COR-L47 (cell line): Measurements from ENCODE around the gene OR2D3.
"Not testable (repeated sequence)": the region's sequence is repeated elsewhere in the genome, so short reads cannot be mapped to it uniquely, and the experiment has no call there.

ENCODE experiments used
- DNase-seq: peaks from one replicate; lab custom pipeline; 2025; lab: John Stamatoyannopoulos, UW

Gene OR2D3

DNA sequence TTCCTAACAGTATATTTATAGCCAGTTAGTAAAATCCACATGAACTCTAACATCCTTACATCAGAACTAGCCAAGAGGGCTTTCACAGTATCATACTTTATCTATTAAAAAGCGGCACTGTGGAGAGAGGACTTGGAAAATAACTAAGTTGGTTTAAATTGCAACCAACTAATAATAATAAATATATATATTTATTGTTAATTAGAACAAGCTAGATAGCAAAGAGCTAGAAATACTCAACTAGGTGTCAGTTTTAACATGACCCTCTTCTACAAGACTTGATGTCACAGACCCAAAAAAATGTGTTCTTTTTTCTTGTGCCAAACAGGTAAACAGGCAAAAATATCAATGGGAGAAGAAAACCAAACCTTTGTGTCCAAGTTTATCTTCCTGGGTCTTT, at the start of gene OR2D3:
Gene OR2D3 (plus strand): TSS at position 301 of the 400 bp plus-strand sequence. CDS start 0 bp downstream, at position 301.
- DNase-seq: no peak

GRCh38 chr11:6871278-6871677, 49.5 kb upstream of the OR2D3 start:
- no peak for DNase-seq

DNA sequence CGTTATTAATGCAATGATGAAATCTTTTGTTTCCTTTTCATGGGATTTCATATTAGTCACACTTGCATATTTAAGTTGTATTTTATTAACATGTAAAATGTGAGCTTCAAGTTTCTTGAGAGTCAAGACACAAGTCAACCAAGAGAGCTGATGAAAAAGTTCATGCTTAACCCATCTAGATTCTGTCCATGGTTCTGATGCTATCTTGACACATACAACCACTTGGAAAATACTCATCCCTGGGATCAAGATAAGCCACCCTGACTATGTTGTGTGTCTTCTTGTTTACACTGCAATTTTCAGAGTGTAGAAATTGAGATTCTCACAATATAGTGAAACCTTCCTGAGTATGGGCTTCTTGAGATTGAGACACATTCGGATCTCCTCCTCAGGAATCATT, 45.0 kb upstream of the OR2D3 start:
- DNase-seq: no peak

DNA sequence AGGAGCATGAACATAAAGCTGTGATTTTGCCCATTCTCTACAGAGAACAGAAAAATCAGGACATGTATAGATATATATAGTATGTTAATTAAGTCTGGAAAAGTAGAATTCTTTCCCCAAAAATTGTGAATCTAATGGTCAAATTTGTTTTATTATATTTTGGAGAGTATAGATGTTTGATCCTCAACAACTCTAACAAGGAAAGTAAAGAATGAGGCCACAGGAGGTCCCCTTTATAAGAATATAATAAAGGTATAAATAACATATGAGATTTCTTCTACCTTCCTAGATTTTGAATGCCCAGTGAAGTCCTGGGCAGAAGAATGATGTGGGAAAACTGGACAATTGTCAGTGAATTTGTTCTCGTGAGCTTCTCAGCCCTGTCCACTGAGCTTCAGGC, 44.5 kb upstream of the OR2D3 start, which contains the start of gene OR10A4:
Gene OR10A4 (plus strand): TSS at position 301 of the 400 bp plus-strand sequence. CDS start 23 bp downstream, at position 324.
- no peak for DNase-seq

DNA sequence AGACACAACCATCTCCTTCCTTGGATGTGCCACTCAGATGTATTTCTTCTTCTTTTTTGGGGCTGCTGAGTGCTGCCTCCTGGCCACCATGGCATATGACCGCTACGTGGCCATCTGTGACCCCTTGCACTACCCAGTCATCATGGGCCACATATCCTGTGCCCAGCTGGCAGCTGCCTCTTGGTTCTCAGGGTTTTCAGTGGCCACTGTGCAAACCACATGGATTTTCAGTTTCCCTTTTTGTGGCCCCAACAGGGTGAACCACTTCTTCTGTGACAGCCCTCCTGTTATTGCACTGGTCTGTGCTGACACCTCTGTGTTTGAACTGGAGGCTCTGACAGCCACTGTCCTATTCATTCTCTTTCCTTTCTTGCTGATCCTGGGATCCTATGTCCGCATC, 43.9 kb upstream of the OR2D3 start:
- DNase-seq: no peak

GRCh38 chr11:6882751-6883150, 38.1 kb upstream of the OR2D3 start:
- DNase-seq: no peak

DNA sequence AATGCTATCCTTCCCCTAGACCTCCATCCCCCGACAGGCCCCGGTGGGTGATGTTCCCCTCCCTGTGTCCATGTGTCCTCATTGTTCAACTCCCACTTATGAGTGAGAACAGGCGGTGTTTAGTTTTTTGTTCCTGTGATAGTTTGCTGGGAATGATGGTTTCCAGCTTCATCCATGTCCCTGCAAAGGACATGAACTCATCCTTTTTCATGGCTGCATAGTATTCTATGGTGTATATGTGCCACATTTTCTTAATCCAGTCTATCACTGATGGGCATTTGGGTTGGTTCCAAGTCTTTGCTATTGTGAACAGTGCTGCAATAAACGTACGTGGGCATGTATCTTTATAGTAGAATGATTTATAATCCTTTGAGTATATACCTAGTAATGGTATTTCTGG, 33.1 kb upstream of the OR2D3 start:
- DNase-seq: not testable (repeated sequence)

- DNase-seq: no peak
Measured at GRCh38 chr11:6888830-6889229, 32.0 kb upstream of the OR2D3 start.

GRCh38 chr11:6889835-6890234, 31.0 kb upstream of the OR2D3 start:
- DNase-seq: no peak

DNA sequence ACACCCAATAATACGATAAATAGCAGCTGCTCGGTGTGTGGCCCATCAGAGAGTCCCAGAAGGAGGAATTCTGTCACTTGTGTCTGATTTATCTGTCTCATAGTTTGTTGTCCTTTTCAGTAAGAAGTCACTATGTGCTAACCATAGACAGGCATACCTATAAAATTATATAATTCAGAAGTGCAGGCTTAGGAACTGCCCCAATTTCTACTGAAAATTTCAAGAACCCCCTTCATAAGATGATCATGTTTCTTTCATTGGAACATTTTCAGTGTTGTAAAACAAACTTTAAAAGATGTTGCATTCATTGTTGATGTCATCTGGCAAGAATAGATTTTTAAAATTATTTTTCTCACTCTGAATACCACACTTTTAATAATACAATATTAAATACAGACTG, 28.4 kb upstream of the OR2D3 start, which contains the start of gene OR2D2:
Gene OR2D2 (minus strand): TSS at position 101 of the 400 bp plus-strand sequence. CDS start 0 bp downstream, at position 101.
- no peak for DNase-seq

- no peak for DNase-seq
Measured at GRCh38 chr11:6894097-6894496, 26.7 kb upstream of the OR2D3 start.

DNA sequence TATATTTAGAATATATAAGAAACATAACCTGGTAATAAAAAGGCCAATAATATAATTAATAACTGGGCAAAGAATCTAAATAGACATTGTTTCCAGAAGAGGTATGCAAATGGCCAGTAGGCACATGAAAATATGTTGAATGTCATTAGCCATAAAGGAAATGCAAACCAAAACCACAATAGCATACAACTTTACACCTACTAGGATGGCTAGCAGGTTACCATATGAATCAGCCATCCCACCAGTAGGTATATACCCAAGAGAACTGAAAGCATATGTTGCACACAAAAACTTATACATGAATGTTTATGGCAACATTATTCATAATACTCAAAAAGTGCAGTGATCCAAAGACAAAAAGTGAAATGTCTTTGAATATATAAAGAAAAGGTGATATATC, 25.8 kb upstream of the OR2D3 start:
- no peak for DNase-seq

DNA sequence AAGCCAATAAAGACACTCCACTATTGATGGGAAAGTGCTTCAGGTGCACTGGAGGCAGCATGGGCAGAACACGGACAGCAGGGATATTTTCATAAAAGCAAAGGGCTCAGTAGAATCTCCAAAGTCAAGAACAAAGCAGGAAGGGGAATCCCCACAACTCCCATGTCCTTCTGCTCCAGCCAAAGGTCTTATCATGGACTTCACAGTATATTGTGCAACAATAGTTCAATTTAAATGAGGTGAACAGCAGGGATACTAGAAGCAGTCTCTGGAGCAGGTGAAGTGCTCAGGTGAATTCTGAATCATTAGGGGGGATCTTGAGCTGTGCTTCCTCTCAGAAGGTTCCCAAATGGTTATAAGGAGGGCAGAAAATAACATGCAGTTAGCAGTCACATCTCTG, 21.9 kb upstream of the OR2D3 start:
- DNase-seq: no peak

- DNase-seq: no peak
Measured at GRCh38 chr11:6900327-6900999, 20.3 kb upstream of the OR2D3 start.

DNA sequence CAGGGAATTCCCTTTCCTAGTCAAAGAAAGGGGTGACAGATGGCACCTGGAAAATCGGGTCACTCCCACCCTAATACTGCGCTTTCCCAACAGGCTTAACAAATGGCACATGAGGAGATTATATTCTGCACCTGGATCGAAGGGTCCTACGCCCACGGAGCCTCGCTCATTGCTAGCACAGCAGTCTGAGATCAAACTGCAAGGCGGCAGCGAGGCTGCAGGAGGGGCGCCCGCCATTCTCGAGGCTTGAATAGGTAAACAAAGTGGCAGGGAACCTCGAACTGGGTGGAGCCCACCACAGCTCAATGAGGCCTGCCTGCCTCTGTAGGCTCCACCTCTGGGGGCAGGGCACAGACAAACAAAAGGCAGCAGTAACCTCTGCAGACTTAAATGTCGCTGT, 16.0 kb upstream of the OR2D3 start:
- not testable (repeated sequence) for DNase-seq

DNA sequence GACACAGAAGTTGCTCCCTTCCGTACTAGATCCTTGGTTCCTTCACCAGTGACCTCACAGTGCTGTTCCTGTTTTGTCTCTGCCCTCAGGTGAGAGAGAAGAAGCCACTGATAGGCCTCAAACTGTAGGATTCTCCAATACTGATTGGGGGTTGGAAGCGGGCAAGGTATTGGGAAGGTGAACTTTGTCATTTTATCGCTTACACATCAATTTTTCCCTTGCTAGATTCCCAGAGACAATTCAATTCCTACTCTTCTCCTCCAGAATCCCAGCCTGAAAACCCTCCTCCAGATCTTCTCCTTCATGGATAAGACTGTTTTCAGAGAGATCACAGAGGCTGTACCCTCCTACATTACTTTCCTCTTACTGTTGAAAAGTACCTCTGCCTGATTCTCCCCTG, 9.4 kb upstream of the OR2D3 start:
- DNase-seq: no peak

DNA sequence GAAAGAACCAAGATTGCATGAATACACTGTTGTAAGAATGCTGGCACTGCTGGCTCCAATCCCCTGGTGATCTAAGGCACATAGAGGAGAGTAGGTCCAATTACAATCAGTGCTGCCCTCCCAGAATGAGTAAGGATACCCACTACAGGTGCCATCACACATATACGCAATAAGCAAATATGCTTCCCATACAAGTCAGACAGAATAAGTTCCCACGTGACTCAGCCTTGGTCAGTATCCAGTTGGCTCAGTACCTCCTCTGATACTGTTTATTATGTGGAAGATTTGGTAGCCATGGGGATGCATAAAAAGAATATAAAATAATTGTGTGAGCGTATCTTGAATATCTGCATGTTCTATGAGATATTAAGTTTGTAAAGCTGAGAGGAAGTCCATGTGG, 8.9 kb upstream of the OR2D3 start:
- no peak for DNase-seq

DNA sequence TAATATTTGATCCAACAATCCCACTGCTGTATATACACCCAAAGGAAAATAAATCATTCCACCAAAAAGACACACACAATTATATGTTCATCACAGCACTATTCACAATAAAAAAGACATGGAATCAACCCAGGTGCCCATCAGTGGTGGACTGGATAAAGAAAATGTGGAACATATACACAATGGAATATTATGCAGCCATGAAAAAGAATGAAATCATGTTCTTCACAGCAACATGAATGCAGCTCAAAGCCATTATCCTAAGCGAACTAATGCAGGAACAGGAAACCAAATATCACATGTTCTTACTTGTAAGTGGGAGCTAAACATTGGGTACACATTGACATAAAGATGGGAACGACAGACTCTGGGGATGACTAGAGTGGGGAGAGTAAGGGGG, 1.1 kb upstream of the OR2D3 start:
- DNase-seq: no peak

- DNase-seq: no peak
Measured at GRCh38 chr11:6925007-6925577, 4.3 kb downstream of the OR2D3 start.

DNA sequence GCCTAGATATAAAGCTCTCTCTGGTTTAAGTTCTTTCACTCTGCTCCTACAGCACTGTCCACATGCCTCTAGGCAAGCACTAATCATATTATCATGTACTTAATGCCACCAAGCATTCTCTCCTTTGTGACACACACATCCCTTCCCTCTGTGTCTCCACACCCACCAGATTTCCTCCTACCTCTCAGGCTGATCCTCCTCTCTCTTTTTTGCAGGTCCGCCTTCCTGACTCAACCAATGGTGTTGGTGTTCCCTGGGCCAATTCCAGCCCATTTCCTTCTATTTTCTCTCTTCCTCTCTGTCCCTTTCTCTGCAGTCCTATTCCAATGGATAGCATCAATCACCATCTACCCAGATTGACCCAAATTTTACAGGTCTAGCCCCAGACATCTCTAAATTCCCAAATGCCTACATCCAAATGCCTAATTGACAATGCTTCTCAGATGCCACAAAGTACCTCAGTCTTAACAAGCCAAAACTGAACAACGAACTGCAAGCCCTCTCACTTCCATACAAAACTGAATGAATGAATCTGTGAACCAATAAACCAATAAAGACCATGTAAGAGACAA, 4.9 kb downstream of the OR2D3 start:
- DNase-seq: no peak

DNA sequence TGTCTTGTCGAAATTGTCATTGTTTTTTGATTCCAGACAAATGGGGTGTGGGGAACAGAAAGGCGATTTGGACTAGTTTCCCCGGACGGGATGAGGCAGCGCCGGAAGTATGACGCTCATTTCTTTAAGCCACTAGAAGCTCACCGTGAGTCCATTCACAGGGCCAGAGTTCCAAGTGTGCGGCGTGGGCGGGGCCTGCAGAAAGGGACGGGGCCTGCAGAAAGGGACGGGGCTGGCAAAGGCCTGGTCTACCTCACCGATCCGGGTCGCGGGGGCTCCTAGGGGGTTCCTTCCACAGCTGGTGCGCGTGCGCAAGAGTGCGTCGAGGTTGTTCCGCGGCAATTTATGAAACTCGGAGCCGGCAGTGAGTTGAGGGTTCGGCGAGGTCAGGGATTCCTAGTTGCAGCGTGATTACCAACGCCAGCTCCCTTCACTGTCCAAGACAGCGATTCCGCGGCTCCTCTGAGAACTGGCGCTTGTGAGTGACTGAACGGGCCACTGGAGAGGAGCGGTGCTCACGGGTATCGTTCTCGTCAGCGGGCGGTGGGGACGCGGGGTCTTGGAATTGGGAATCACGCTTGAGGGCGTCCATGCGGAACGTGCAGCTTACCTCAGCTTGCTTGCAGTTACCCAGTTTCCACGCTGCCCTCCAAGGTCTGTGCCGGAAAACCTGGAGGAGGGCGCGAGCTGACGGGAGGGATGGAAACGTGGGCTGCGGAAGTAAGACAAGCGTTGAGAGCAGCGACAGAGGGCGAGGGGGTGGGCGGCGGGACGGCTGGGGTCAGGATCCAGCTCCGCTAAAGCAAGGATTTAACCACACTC, 5.6 kb downstream of the OR2D3 start, which contains the start of gene ZNF215:
Gene ZNF215 (plus strand): TSS at position 219 of the 822 bp plus-strand sequence. CDS start 5,847 bp downstream, outside the sequence.
- DNase-seq: no peak

DNA sequence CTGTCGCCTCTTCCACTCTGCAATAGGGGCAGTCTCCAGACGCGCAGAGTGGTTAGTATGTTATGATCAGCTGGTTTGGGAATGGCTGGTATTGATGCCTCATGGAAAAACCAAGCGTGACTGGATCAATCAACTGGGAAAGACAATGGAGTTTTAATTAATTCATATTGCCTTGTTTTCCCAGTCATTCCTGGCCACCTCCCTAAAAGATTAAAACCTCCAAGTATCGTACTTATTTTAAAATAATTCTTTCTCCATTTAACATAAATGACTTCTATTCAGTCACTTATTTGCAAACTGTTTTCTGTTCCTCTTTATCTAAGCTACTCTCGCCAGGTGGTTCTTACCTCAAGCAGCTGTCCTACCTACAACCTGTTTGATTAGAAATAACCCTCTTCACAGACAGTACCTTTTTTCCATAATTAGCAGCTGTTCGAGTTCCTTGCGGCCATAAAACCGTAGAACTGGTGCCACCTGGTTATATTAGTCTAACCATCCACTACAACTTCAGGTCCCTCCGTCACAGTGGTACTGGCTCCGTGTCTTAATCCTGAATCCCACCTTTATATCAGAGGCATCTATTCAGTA, 6.3 kb downstream of the OR2D3 start:
- no peak for DNase-seq
